Measurements from ENCODE around the gene GMDS. TPM values are rescaled to one million over a fixed set of nuclear protein-coding genes. Genes with fewer than 3 reads are reported as not detected.

The GMDS gene
- polyA plus RNA-seq, 1 donor = 60.1 TPM

- no peak for DNase-seq
These were observed 641.0 kb downstream of the GMDS start for GRCh38 chr6:1604158-1605003.

- DNase-seq = no peak
These were observed 641.7 kb downstream of the GMDS start for GRCh38 chr6:1603708-1604107.

- no peak for DNase-seq
These were observed 643.2 kb downstream of the GMDS start for GRCh38 chr6:1602049-1602713.

DNA sequence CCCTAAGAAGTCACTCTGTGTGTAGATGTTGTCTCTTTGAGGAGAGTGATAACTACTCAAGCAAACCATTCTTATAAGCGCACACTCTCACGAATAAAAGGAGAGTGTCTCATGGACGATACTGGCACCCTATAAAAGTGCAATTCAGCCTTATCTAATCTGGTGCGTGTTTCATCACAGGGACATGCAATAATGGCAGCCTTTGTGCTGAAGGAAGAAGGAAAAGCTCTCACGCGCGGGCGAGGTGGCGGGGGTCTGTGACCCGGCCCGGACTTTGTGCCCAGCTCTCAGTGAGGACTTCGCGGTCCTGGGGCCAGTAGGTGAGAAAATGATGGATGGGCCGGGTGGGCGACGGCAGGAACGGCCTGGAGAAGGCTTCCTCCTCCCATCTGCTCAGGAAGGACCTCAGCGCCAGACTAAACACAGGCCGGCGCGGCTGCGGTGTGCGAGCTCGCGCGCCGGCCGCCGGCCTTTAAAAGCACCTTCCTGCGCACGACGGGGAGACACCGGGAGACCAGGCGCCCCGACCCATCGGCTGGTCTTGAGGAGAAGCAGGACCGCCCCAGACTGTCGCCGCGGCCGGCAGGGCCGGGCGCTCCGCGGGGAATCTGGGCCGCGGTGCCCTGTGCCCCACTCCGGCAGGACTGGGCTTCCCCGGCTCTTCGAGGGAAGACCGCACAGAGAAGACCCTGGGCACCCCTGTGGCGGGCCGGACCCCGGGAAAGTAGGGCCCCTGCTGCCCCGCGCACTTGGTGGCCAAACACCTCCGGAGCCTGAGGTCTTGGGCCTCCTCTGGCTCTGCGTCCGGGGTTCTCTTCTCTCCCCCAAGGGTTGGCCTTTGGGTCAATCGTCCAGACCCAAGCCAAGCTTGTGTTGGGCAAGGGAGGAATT lies 644.0 kb downstream of the GMDS start:
- DNase-seq = no peak

DNA sequence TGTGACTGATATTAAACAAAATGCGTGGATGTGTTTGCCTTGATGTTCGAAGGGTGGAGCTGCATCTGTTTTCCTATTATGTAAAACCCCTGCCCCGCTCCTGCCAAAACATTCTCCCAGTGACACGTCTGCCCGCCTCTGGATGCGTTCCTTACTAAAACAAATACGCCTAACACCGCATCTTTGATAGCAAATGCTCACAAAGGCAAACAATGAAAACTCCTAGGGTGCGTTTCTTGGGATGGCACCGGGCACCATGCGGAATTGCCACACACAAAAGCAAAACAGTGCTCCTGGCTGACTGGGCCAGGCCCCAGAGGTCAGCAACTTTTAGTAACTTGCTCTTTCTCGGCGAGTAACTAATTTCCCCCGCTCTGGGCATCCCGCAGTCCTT lies 644.6 kb downstream of the GMDS start:
- DNase-seq = no peak

GRCh38 chr6:1600063-1600763 lies 645.2 kb downstream of the GMDS start:
- DNase-seq = no peak

GRCh38 chr6:1599469-1599868 lies 645.9 kb downstream of the GMDS start:
- DNase-seq = no peak

DNA sequence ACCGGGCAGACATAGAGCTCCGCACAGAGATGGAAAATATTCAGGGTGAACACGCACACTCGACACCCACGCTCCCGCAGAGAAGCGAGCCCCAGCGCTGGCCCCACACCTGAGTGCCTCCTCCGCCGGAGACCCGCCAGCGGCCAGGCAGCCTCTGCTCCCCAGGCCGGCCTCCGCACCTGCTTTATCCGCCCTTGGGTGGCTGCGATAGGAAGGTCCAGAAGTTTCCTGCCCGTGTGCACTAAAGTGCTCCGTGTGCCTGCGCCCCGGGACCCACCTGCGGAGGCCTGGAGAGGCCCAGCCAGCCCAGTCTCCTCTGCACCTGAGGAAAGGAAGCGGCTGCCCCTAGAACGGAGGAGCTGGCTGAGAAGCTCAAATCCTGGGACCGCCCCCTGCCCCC lies 646.5 kb downstream of the GMDS start:
- no peak for DNase-seq

DNA sequence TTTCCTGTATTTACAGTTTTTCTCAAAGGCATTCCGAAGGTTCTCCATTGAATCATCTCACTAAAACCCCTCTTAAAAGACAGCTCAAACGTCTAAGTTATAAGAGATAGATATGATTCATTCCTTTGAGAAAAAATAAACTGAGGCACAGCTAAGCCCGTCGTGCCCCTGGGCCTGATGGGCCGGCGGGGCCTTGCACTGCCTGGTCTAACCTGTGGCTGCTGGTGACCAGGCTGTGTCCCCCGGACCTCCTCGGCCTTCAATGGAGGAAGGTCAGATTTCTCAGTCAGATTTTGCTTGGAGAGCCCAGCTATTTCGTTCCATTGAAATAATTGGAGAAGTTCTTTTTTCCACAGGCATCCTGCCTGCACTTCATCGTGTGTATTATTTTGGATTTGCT lies 647.0 kb downstream of the GMDS start:
- no peak for DNase-seq

- no peak for DNase-seq
These were observed 647.5 kb downstream of the GMDS start for GRCh38 chr6:1597924-1598323.

GRCh38 chr6:1597121-1597744 lies 648.2 kb downstream of the GMDS start:
- DNase-seq = no peak

DNA sequence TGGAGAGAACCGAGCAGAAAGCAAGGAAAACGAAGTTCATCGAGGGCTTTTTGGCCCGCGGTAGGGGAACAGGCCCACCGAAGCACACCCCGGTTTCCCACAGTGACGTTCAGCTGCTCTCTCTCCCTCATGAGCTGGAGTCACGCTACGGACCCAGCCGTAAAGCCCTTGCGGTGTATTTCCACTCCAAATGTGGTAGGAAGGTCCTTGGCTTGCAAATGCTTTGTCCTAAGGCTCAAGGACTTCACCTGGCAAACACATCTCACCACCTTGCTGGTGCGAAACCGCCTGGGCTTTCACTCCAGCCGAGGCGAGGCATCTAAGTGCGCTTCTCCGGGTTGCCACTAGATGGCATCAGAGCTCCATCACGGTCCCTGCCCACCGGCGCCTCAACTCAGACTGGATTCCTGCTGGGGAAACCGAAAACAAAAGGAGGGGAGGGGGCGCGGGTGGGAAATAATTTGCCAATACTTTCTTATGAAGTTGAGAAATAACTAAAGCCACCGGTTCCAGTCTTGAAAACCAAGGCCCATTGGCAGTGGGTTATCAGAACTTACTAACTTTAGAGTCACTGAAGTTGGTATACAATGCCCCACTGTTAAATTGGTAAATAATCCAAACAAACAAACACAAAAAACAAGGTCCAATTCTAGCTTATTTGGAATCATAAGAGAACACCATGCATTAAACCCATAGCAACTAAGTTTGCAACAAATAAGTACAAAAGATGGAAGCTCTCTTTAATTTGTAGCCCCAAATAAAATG lies 649.1 kb downstream of the GMDS start:
- no peak for DNase-seq

DNA sequence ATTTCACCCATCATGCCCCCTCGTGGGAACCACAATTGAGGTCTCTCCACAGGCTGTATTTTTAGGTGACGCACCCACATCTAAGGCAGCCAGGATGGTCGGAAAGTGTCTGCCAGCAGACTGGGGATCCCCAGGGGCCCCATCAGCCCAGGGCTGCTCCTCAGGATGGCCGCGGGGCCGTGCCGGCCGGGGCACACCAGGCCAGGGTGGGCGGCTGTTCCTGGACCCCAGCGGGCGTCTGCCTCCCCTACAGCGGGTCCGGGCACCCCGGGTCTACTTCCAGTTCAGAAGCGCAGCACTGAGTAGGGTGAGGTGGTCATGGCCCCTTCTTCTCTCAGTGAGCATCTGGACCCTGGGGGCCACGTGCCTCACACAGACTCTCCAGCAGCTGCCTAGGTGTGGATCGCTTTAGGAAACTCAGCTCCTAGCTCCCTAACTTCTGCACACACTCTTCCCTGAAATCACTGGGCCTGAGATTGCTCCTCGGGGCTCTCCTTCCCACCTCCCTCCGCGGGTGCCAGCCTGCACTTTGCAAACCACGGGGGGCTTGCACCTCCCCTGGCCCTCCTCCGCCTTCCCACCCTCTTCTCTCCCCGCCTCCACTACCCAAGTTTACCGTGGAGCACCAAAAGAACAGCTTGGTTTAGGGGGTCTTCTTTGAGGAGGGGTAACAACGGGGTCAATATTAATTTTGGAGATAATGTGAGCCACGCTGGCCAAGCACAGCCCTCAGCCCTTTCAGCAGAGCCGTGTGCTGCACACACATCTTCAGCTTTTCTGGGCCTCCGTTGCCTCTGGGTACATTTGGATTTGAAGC lies 649.9 kb downstream of the GMDS start:
- no peak for DNase-seq

DNA sequence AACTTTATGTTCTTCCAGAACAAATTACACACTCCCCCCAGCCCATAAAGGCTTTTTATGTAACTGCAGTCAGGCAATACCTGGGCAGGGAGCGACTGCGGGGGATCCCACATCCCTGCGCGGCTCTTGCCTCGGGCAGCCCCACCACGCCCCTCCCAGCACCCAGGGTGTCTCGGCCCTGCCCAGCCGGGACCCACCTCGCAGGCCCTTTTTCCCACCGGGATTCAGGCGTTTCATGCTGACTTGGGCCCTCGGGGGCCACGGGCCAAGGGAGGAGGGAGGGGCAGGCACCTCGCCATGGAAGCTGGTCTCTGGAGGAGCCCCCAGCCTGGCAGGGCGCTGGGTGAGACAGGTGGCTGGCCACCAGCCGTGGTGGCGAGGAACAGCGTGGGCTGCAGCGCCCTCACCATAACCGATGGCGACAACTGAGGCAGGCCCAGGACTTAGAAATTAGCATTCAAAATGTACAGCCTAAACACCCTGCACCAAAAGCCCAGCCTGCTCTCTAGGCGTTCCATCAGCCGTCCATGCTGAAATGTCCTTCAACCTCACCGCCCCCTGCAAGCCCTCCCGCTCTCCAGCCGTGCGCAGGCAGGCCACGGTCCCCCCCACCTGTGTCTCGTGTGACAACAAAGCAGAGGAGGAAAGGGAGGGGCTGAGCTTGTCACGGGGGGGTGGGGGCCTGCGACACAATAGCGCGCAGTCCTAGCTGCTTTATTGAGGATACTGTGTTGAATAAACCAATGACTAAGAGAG lies 650.8 kb downstream of the GMDS start:
- no peak for DNase-seq

DNA sequence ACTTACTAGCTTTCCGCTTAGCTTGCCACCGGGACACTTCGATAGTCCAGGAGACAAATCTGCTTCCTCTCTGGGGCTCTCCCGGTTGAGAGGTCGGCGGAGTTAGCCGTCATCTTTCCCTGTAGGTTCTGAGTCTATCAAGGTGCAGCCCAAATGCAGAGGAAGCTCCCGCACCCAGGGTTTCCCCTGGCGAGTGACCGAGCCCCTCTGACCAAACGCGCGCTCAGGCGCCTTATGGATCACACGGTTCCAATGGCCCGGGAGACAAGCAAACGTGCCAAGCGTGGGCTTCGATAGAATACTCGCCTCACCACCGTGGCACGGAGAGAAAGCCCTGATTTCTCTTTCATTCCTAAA lies 651.5 kb downstream of the GMDS start:
- DNase-seq = no peak

DNA sequence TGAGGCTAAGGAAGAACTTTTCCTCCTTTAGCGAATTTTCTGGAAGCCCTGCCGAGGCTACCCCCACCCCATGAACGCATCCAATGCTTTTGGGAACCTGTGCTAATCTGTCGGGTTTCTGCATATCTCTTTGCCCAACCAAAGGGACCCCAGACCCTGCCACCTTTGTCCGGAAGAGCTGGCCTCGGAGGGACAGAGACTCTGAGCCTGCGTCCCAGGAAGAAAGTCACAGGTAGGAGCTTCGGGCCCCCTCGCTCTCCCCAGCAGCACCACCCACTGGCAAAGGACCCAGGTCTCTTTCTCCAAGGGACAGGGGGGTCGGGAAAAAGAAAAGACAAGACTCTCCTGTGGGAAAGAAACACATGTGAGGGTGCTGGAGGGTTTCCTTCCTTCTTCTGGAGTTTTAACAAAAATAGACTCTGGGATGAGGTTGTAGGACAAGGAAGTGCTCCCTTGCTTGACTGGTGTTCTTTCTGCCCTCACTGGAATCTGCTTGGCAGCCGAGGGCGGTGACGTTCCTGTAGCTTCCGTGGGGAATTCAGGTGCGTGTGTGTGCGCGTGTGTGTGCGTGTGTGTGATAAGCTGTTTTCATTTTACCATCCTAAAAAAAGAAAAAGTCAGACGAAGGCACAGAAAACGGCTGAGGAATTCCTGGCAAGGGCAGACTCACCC lies 652.0 kb downstream of the GMDS start:
- DNase-seq = no peak

DNA sequence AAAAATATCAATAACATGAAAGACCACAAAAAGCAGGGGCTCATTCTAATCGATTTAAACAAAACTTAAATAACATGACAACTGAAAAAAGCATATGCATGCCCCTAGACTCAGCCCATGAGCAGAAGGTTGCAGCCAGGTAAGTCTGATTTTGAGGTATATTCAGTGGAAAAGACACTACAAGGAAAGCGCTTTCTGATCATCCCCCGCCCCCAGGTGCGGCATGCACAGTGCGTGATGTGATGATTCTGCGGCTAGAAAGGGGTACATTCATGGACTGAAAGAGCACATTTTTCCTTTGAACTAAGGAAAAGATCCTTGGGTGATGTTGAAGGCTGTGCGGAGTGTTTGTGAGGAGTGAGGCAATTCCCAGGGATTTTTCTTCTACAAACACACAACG lies 652.6 kb downstream of the GMDS start:
- DNase-seq = no peak

DNA sequence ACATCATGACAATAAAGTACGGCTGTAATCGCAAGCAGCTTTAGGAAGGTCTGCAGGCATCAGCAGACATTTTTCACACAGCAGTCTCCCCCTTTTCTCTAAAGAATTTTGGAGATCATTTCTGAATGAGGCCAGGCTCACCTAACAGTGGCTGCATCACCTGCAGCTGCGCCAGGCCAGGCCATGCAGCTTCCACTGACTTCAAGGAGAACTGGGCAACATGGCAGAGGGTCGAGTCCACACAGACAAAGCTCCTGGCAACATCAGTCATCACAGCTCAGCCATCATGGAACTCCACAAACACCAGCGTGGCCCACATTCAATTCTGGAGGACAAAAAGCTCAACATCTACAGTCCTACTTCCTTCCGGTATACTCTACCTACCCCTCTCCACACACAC lies 653.5 kb downstream of the GMDS start:
- DNase-seq = no peak

DNA sequence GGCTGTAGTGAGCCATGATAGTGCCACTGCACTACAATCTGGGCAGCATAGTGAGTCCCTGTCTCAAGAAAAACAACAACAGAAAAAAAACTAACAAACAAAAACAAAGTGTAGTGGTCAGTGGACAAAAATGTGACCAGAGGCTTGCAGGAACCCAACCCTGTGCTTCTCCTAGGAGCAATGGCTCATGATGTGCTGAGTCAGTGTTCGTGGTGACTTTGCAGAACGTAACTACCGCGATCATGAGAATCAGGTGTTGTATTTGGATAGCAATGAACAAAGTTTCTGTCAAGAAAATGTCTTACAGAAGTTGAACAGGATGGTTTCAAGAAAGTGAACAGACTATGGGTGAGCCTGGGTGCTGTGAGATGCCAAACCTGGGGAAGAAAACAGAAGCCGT lies 654.2 kb downstream of the GMDS start:
- no peak for DNase-seq

All from left kidney (tissue), 2 donors.